Lower lobe of right lung (tissue), 2 donors: ENCODE measurements around the gene HBS1L. TPM values are rescaled to one million over a fixed set of nuclear protein-coding genes. Genes with fewer than 3 reads are reported as not detected.

ENCODE experiments used
- ATAC-seq, 2 donors: fragments of 200-7000 bp; cut with Tn5 transposase; one replicate each; pipeline ENCODE4 v1.9.1; 2020 to 2022; ENCODE audit warnings: mild to moderate bottlenecking in 2 of 2, moderate library complexity in 2 of 2
- DNase-seq: peaks from one replicate; pipeline ENCODE4 v3.0.0-alpha.2; 2020
- H3K27ac ChIP-seq: fragments of 200-600 bp; one replicate; pipeline ENCODE4 v1.8.0; 2022
- H3K27me3 ChIP-seq: fragments of 200-600 bp; one replicate; pipeline ENCODE4 v1.8.0; 2022; ENCODE audit warnings: low read depth
- H3K36me3 ChIP-seq: fragments of 200-600 bp; one replicate; pipeline ENCODE4 v1.8.0; 2022; ENCODE audit warnings: mild to moderate bottlenecking
- H3K4me1 ChIP-seq: fragments of 200-600 bp; one replicate; pipeline ENCODE4 v1.8.0; 2022
- H3K4me3 ChIP-seq: fragments of 200-600 bp; one replicate; pipeline ENCODE4 v1.8.0; 2022; ENCODE audit warnings: mild to moderate bottlenecking
- H3K9me3 ChIP-seq: fragments of 200-600 bp; one replicate; pipeline ENCODE4 v1.8.0; 2022
- CTCF ChIP-seq: fragments of 200-600 bp; IDR thresholded peaks from one replicate; pipeline ENCODE4 v1.8.0; 2022; ENCODE audit warnings: antibody characterized with exemption, mild to moderate bottlenecking
- intact Hi-C: fragments of 100-400 bp; cut with DNase I; formaldehyde crosslinking; loops from one replicate; pipeline ENCODE4 v1.11.0; 2022
- total RNA-seq: library from RNA; stranded (reverse); fragmentation: NEBNext Ultra II Directional; extraction: Animal tissue kit (Norgen Biotek cat#: 25700); gene quantifications from one replicate; pipeline ENCODE4 v1.2.1, GENCODE V29; 2021
- donor health status: DM: no; HTN: yes; CAD: no; lungs with severe emphysema.

HBS1L gene
- total RNA-seq, 1 donor from 2014 or later = 51.3 TPM

- intact Hi-C loops = no loop called here
- no peak for TF ChIP-seq CTCF
- Histone ChIP-seq H3K27me3 (no peaks in the 10 kb centered on the region), H3K36me3 (no peaks in the 10 kb centered on the region), H3K4me3 (no peak overlapping the region), H3K4me1 (no peaks in the 10 kb centered on the region), H3K9me3 (no peaks in the 10 kb centered on the region), H3K27ac (no peak overlapping the region)
- ATAC-seq (no peak), DNase-seq (no peak)
Measured at GRCh38 chr6:134950482-134950881, 104.1 kb downstream of the HBS1L start.

- ATAC-seq (no peak), DNase-seq (no peak)
- Histone ChIP-seq H3K36me3 (no peaks in the 10 kb centered on the region), H3K27me3 (no peaks in the 10 kb centered on the region), H3K9me3 (no peaks in the 10 kb centered on the region), H3K4me3 (no peak within 1 kb of the TSS), H3K27ac (no peak within 1 kb of the TSS), H3K4me1 (no peaks in the 10 kb centered on the region)
- TF ChIP-seq CTCF = no peak
- intact Hi-C loops = no loop called here
Measured at GRCh38 chr6:134949927-134950326, 104.7 kb downstream of the HBS1L start, which contains the start of gene ALDH8A1. Gene ALDH8A1 (minus strand): TSS chr6:134950101. CDS start chr6:134950053, 48 bp downstream.

- intact Hi-C loops = no loop called here
- no peak for TF ChIP-seq CTCF
- ATAC-seq (no peak), DNase-seq (no peak)
- H3K9me3 ChIP-seq = no peaks in the 10 kb centered on the region
- no peak overlapping the region for H3K27ac ChIP-seq
- H3K4me1 ChIP-seq = no peaks in the 10 kb centered on the region
- no peaks in the 10 kb centered on the region for H3K27me3 ChIP-seq
- no peaks in the 10 kb centered on the region for H3K36me3 ChIP-seq
- H3K4me3 ChIP-seq = no peak overlapping the region
Measured at GRCh38 chr6:134948691-134949090, 105.9 kb downstream of the HBS1L start.

GRCh38 chr6:134948142-134948541 lies 106.5 kb downstream of the HBS1L start:
- Histone ChIP-seq H3K4me3 (no peak overlapping the region), H3K4me1 (no peaks in the 10 kb centered on the region), H3K27ac (no peak overlapping the region), H3K36me3 (no peaks in the 10 kb centered on the region), H3K9me3 (no peaks in the 10 kb centered on the region), H3K27me3 (no peaks in the 10 kb centered on the region)
- ATAC-seq (no peak), DNase-seq (no peak)
- intact Hi-C loops = no loop called here
- TF ChIP-seq CTCF = no peak

- Histone ChIP-seq H3K9me3 (no peaks in the 10 kb centered on the region), H3K4me3 (no peak overlapping the region), H3K36me3 (no peaks in the 10 kb centered on the region), H3K27me3 (no peaks in the 10 kb centered on the region), H3K27ac (no peak overlapping the region), H3K4me1 (no peaks in the 10 kb centered on the region)
- TF ChIP-seq CTCF = no peak
- intact Hi-C loops = no loop called here
- ATAC-seq (no peak), DNase-seq (no peak)
Measured at GRCh38 chr6:134945045-134945444, 109.6 kb downstream of the HBS1L start.
